HepG2 (cell line): Measurements from ENCODE around the gene MCFD2. TPM values are rescaled to one million over a fixed set of nuclear protein-coding genes. Genes with fewer than 3 reads are reported as not detected.

ENCODE experiments used
- ATAC-seq: fragments of 200-7000 bp; cut with Tn5 transposase; 3 replicates; pipeline ENCODE4 v1.9.1; 2020; ENCODE audit warnings: mild to moderate bottlenecking, moderate library complexity
- BruUV-seq: library from RNA; stranded (reverse); fragments of 400-500 nt; replicated peaks from 2 replicates; lab custom pipeline; 2021; lab: Mats Ljungman, UMichigan
- CTCF ChIA-PET: fragments of 300-600 bp; formaldehyde crosslinking; extraction: SDS; loops from one replicate; lab custom pipeline; 2021; ENCODE audit warnings: low total read pairs, inconsistent platforms, low intra/inter-chr PET ratio; lab: Yijun Ruan, JAX
- POLR2A ChIA-PET: fragments of 350-600 bp; sonication (Branson Sonifier 250); formaldehyde crosslinking; loops from one replicate; lab custom pipeline; 2020; ENCODE audit warnings: antibody characterized with exemption, inconsistent platforms; lab: Yijun Ruan, JAX
- DNase-seq: peaks from one replicate; pipeline ENCODE4 v3.0.0-alpha.2; 2015; ENCODE audit warnings: low spot score
- FAIRE-seq: peaks from 3 replicates; lab custom pipeline; 2011; peaks lifted over from hg19 to GRCh38; lab: Jason Lieb, UNC
- H2AFZ ChIP-seq: one replicate; pipeline ENCODE4 v1.6.1; 2011; ENCODE audit warnings: low read length, inconsistent platforms
- H3K27ac ChIP-seq: fragments of 300-600 bp; 3 replicates; pipeline ENCODE4 v1.8.0; 2011; ENCODE audit warnings: mixed run types, mild to moderate bottlenecking, mixed read lengths, low read length, inconsistent platforms; ENCODE audit not compliant: insufficient read depth; ENCODE audit errors: extremely low read length
- H3K27me3 ChIP-seq, 2 experiments: fragments of 200-600 bp in 1 of 2; 2 replicates in 1 of 2; 3 replicates in 1 of 2; pipeline versions ENCODE4 v1.6.0 to v1.8.0; 2011; ENCODE audit warnings: low read length in 2 of 2, mild to moderate bottlenecking in 2 of 2, moderate library complexity in 2 of 2, inconsistent platforms in 1 of 2; ENCODE audit not compliant: insufficient read depth in 2 of 2, control insufficient read depth in 1 of 2
- H3K36me3 ChIP-seq, 2 experiments: fragments of 200-600 bp in 1 of 2; replicated peaks in 1 of 2; 2 replicates in 1 of 2; 3 replicates in 1 of 2; pipeline versions ENCODE4 v1.5.1 to v1.8.0; 2011; ENCODE audit warnings: low read length in 2 of 2, inconsistent platforms in 1 of 2; ENCODE audit not compliant: insufficient read depth in 2 of 2, control insufficient read depth in 1 of 2
- H3K4me1 ChIP-seq: 2 replicates; pipeline ENCODE4 v1.5.1; 2012; ENCODE audit warnings: low read length, inconsistent platforms; ENCODE audit not compliant: insufficient read depth
- H3K4me2 ChIP-seq: 2 replicates; pipeline ENCODE4 v1.6.0; 2011; ENCODE audit warnings: low read depth, low read length, inconsistent platforms
- H3K4me3 ChIP-seq, 3 experiments: fragments of 200-600 bp in 1 of 3; sonication (generic), shearing (Covaris generic) in 1 of 3; replicated peaks in 1 of 3; 2 replicates each; pipeline ENCODE4 v1.5.1; 2011 to 2016; ENCODE audit warnings: low read length in 3 of 3, inconsistent platforms in 2 of 3, low read depth in 2 of 3, mild to moderate bottlenecking in 2 of 3, control low read depth in 1 of 3, mixed read lengths in 1 of 3; ENCODE audit not compliant: insufficient read depth in 1 of 3
- H3K79me2 ChIP-seq: one replicate; pipeline ENCODE4 v1.6.1; 2011; ENCODE audit warnings: low read length, inconsistent platforms; ENCODE audit not compliant: insufficient read depth
- H3K9ac ChIP-seq: 2 replicates; pipeline ENCODE4 v1.6.0; 2011; ENCODE audit warnings: mild to moderate bottlenecking, low read depth, low read length, inconsistent platforms; ENCODE audit not compliant: insufficient read depth
- H3K9me3 ChIP-seq: 2 replicates; pipeline ENCODE4 v1.5.1; 2012; ENCODE audit warnings: mild to moderate bottlenecking, low read length
- H4K20me1 ChIP-seq: 2 replicates; pipeline ENCODE4 v1.6.0; 2011; ENCODE audit warnings: inconsistent platforms, mild to moderate bottlenecking, low read length, moderate library complexity; ENCODE audit not compliant: insufficient read depth
- ATF1 ChIP-seq: IDR thresholded peaks from 2 replicates; pipeline ENCODE4 v1.6.1; 2016; ENCODE audit warnings: mild to moderate bottlenecking, control low read depth
- MLLT10 ChIP-seq: sonication (generic); formaldehyde crosslinking; IDR thresholded peaks from 2 replicates; pipeline ENCODE4 v1.4.0; 2020; ENCODE audit warnings: missing genetic modification reagents
- MTA3 ChIP-seq: sonication (generic); formaldehyde crosslinking; IDR thresholded peaks from 2 replicates; pipeline ENCODE4 v1.4.0; 2020; ENCODE audit warnings: missing genetic modification reagents
- REPIN1 ChIP-seq: sonication (generic); formaldehyde crosslinking; IDR thresholded peaks from 2 replicates; pipeline ENCODE4 v1.8.0; 2022; ENCODE audit warnings: missing genetic modification reagents, low read depth, mild to moderate bottlenecking, borderline replicate concordance
- SCMH1 ChIP-seq: sonication (generic); formaldehyde crosslinking; IDR thresholded peaks from 2 replicates; pipeline ENCODE4 v1.9.0; 2021; ENCODE audit warnings: missing genetic modification reagents, mild to moderate bottlenecking, borderline replicate concordance
- TBX2 ChIP-seq: sonication (generic); formaldehyde crosslinking; IDR thresholded peaks from 2 replicates; pipeline ENCODE4 v1.5.0; 2020; ENCODE audit warnings: missing genetic modification reagents, mild to moderate bottlenecking, borderline replicate concordance
- TFE3 ChIP-seq: IDR thresholded peaks from 2 replicates; pipeline ENCODE4 v1.6.1; 2016
- ZBTB20 ChIP-seq: sonication (generic); formaldehyde crosslinking; IDR thresholded peaks from 2 replicates; pipeline ENCODE4 v1.8.1; 2023; ENCODE audit warnings: missing genetic modification reagents, low read depth, mild to moderate bottlenecking, borderline replicate concordance
- ZBTB39 ChIP-seq: sonication (generic); formaldehyde crosslinking; IDR thresholded peaks from 2 replicates; pipeline ENCODE4 v1.5.0; 2020; ENCODE audit warnings: missing genetic modification reagents
- ZNF232 ChIP-seq: sonication (generic); formaldehyde crosslinking; IDR thresholded peaks from 2 replicates; pipeline ENCODE4 v1.4.0; 2020; ENCODE audit warnings: missing genetic modification reagents, borderline replicate concordance
- ZSCAN30 ChIP-seq: sonication (generic); formaldehyde crosslinking; IDR thresholded peaks from 2 replicates; pipeline ENCODE4 v1.5.0; 2020; ENCODE audit warnings: mild to moderate bottlenecking, missing genetic modification reagents
- WGBS: methylation state at CpG from one replicate; pipeline ENCODE4 v1.1.6; 2017; ENCODE audit warnings: low lambda C conversion rate; 5-methylcytosine and 5-hydroxymethylcytosine counted together
- in situ Hi-C: cut with HindIII; loops from 2 replicates; pipeline ENCODE4 v1.10.0; 2017; ENCODE audit warnings: low pct_unique_long_range_greater_than_20kb; ENCODE audit not compliant: extremely low pct_ligation_motif_present
- intact Hi-C: fragments of 100-400 bp; cut with micrococcal nuclease; formaldehyde crosslinking; loops from one replicate; pipeline ENCODE4 v1.10.0; 2022; ENCODE audit not compliant: unreplicated experiment
- polyA plus RNA-seq, 8 experiments: library from polyadenylated mRNA; depleted of rRNA in 3 of 8; stranded (reverse) in 7 of 8; unstranded in 1 of 8; fragments of >200 nt; fragmentation: Illumina TruSeq in 4 of 8; extraction: Trizol in 4 of 8; gene quantifications; 2 replicates each; pipeline versions ENCODE4 v1.2.1 to v1.2.3, GENCODE V29; 2011 to 2016; ENCODE audit warnings: low read depth in 4 of 8, missing spikeins in 1 of 8, mixed read lengths in 1 of 8; ENCODE audit not compliant: insufficient read depth in 1 of 8
- total RNA-seq, 5 experiments: library from RNA; depleted of rRNA; stranded (reverse); fragments of >200 nt; fragmentation: Illumina TruSeq; extraction: Trizol; gene quantifications; 2 replicates each; pipeline ENCODE4 v1.2.3, GENCODE V29; 2016; ENCODE audit warnings: low read depth in 1 of 5

Gene MCFD2
- total and polyA plus RNA-seq, 2 of the 13 experiments (the other 11 are each of a cell fraction or from before 2014, with no cell fraction given) = 183 to 232 TPM

- no peak overlapping the region for H3K4me2 ChIP-seq
- no peak overlapping the region for H2AFZ ChIP-seq
- H3K9ac ChIP-seq = no peak overlapping the region
- no peak overlapping the region for H3K4me3 ChIP-seq
- H3K4me1 ChIP-seq = peaks cover 38% of the 10 kb centered on the region
- DNase-seq = no peak
- no peak for FAIRE-seq
- BruUV-seq = no TSS peak
- intact Hi-C loops = no loop called here
- POLR2A ChIA-PET = no interaction called here
- in situ Hi-C loops = no loop called here
- H4K20me1 ChIP-seq = no peaks in the 10 kb centered on the region
- no peaks in the 10 kb centered on the region; a peak in 1 of 5 replicates for H3K27me3 ChIP-seq
- peaks cover 1 to 24% of the 10 kb centered on the region in 2 experiments; a peak in 3 of 5 replicates for H3K36me3 ChIP-seq
- H3K9me3 ChIP-seq = no peaks in the 10 kb centered on the region
- H3K79me2 ChIP-seq = peaks cover 71% of the 10 kb centered on the region
- ATAC-seq = no peak
- 98% methylated on average over 7 of the region's 7 CpGs for WGBS
- no peak overlapping the region for H3K27ac ChIP-seq
- CTCF ChIA-PET = no interaction called here
- TF ChIP-seq ZSCAN30 (no peak), TBX2 (CRISPR knock-in tag) (no peak), ZBTB20 (CRISPR knock-in tag) (no peak), MLLT10 (CRISPR knock-in tag) (no peak)
Observed at GRCh38 chr2:46945671-46946070, 30.1 kb upstream of the MCFD2 start.

GRCh38 chr2:46943881-46944798, 28.5 kb upstream of the MCFD2 start:
- in situ Hi-C loops = no loop called here
- H3K27ac ChIP-seq = no peak overlapping the region
- intact Hi-C loops = no loop called here
- BruUV-seq = no TSS peak
- H2AFZ ChIP-seq = no peak overlapping the region
- H3K79me2 ChIP-seq = peaks cover 66% of the 10 kb centered on the region
- no peak for ATAC-seq
- FAIRE-seq = no peak
- no peaks in the 10 kb centered on the region for H4K20me1 ChIP-seq
- 94% methylated on average over 9 of the region's 9 CpGs for WGBS
- CTCF ChIA-PET = no interaction called here
- no peak overlapping the region for H3K4me3 ChIP-seq
- H3K36me3 ChIP-seq = peaks cover 1 to 17% of the 10 kb centered on the region in 2 experiments; a peak in 3 of 5 replicates
- no peaks in the 10 kb centered on the region for H3K9me3 ChIP-seq
- DNase-seq = no peak
- POLR2A ChIA-PET = interaction anchor here (0.7 to 0.8 kb wide), 2 partner anchors 9 to 28 kb away, joined by 3 to 4 read pairs; no protein-coding TSS in a partner anchor
- peak overlapping the region; percentile 98; the same call in 1 of the 2 replicates for H3K4me2 ChIP-seq
- H3K4me1 ChIP-seq = peaks cover 49% of the 10 kb centered on the region
- H3K27me3 ChIP-seq = no peaks in the 10 kb centered on the region; a peak in 1 of 5 replicates
- H3K9ac ChIP-seq = no peak overlapping the region
- TF ChIP-seq ZBTB39 (no peak), MTA3 (no peak), ZNF232 (no peak), REPIN1 (CRISPR knock-in tag) (no peak), SCMH1 (CRISPR knock-in tag) (no peak), ATF1 (CRISPR knock-in tag) (no peak), TFE3 (no peak)
